Activated T-cell treated with anti-CD3 and anti-CD28 coated beads for 24 hours (primary cell): ENCODE results near the gene CSF2RB.

Experiments used
- DNase-seq: peaks from one replicate; pipeline ENCODE4 v3.0.0-alpha.2; 2020; ENCODE audit warnings: low read depth

CSF2RB gene

GRCh38 chr22:36891646-36892045 lies 21.8 kb upstream of the CSF2RB start:
- DNase-seq: no peak

- DNase-seq: no peak
These were observed 21.1 kb upstream of the CSF2RB start for GRCh38 chr22:36892292-36892691.

GRCh38 chr22:36893262-36893661 lies 20.2 kb upstream of the CSF2RB start:
- no peak for DNase-seq

GRCh38 chr22:36894266-36894665 lies 19.2 kb upstream of the CSF2RB start:
- no peak for DNase-seq

GRCh38 chr22:36897611-36898010 lies 15.8 kb upstream of the CSF2RB start:
- no peak for DNase-seq

GRCh38 chr22:36898690-36899089 lies 14.7 kb upstream of the CSF2RB start:
- no peak for DNase-seq

- no peak for DNase-seq
These were observed 13.9 kb upstream of the CSF2RB start for GRCh38 chr22:36899498-36899897.

- DNase-seq: no peak
These were observed 13.2 kb upstream of the CSF2RB start for GRCh38 chr22:36900225-36900624.

GRCh38 chr22:36900880-36901279 lies 12.5 kb upstream of the CSF2RB start:
- no peak for DNase-seq

GRCh38 chr22:36901411-36902142 lies 11.9 kb upstream of the CSF2RB start:
- no peak for DNase-seq

GRCh38 chr22:36902143-36902926 lies 11.1 kb upstream of the CSF2RB start:
- no peak for DNase-seq

- no peak for DNase-seq
These were observed 9.1 kb upstream of the CSF2RB start for GRCh38 chr22:36904260-36904880.

GRCh38 chr22:36907253-36908195 lies 5.9 kb upstream of the CSF2RB start:
- DNase-seq: no peak

- DNase-seq: no peak
These were observed 3.0 kb upstream of the CSF2RB start for GRCh38 chr22:36910461-36910860.

GRCh38 chr22:36911887-36912661 lies 1.4 kb upstream of the CSF2RB start:
- DNase-seq: no peak

GRCh38 chr22:36912694-36913426 lies 568 bp upstream of the CSF2RB start:
- DNase-seq: no peak

GRCh38 chr22:36914390-36914752 lies 943 bp downstream of the CSF2RB start:
- no peak for DNase-seq

- DNase-seq: no peak
These were observed 2.6 kb downstream of the CSF2RB start for GRCh38 chr22:36916034-36916433.

- no peak for DNase-seq
These were observed 5.3 kb downstream of the CSF2RB start for GRCh38 chr22:36918586-36919284.
